Neural progenitor cell (in vitro differentiated cells): ENCODE data around the gene HERC3.

ENCODE experiments used
- CTCF ChIP-seq: fragments of 200-600 bp; sonication (generic); IDR thresholded peaks from 2 replicates; pipeline ENCODE4 v1.5.1; 2017; ENCODE audit warnings: antibody characterized with exemption, mild to moderate bottlenecking
- EZH2 ChIP-seq: fragments of 200-600 bp; sonication (generic); IDR thresholded peaks from 2 replicates; pipeline ENCODE4 v1.6.1; 2017; ENCODE audit warnings: antibody characterized with exemption, mild to moderate bottlenecking, moderate library complexity
- EZH2phosphoT487 ChIP-seq: fragments of 200-600 bp; sonication (generic); IDR thresholded peaks from 2 replicates; pipeline ENCODE4 v1.6.1; 2017; ENCODE audit warnings: antibody characterized with exemption

GRCh38 chr4:88720451-88721428 is 128.5 kb downstream of the HERC3 start:
- TF ChIP-seq CTCF (no peak), EZH2 (no peak), EZH2phosphoT487 (no peak)
